Measurements from ENCODE around the gene PTPRT. TPM values are rescaled to one million over a fixed set of nuclear protein-coding genes. Genes with fewer than 3 reads are reported as not detected.

PTPRT gene
- total RNA-seq, 1 experiment from 2014 or later = not detected

DNA sequence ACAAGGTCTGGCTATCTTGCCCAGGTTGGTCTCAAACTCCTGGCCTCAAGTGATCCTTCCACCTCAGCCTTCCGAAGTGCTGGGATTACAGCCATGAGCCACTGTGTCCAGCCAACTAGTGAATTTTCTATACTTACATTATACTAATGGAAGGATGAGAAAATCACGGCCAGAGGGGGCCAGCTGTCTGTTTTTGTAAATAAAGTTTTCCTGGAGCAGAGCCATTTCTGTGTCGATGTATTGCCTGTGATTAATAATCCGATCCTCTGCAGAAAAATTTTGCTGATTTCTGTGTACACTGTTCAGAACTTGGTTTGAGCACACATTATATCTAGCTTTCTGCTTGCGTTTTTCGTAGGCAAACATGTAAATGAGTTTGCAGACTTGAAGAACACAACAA lies 28.8 kb downstream of the PTPRT start:
- H3K4me3 ChIP-seq (ENCODE audit: low read depth in 2 of 2, low read length in 2 of 2) = no peak overlapping the region
- H3K4me1 ChIP-seq (ENCODE audit: control insufficient read depth, insufficient read depth, low read length) = no peaks in the 10 kb centered on the region
- no peaks in the 10 kb centered on the region for H3K9me3 ChIP-seq (ENCODE audit: control insufficient read depth, insufficient read depth, low read depth, low read length)
- H3K36me3 ChIP-seq (ENCODE audit: control insufficient read depth, insufficient read depth, low read length) = no peaks in the 10 kb centered on the region
- no TSS peak for BruUV-seq (replicated peaks)
- CTCF ChIA-PET = no interaction called here
- POLR2A ChIA-PET = no interaction called here
- no peaks in the 10 kb centered on the region for H3K27me3 ChIP-seq (ENCODE audit: control insufficient read depth, insufficient read depth, low read length)
- intact Hi-C loops (cut with micrococcal nuclease; ENCODE audit: unreplicated experiment) = no loop called here
- TF ChIP-seq SIN3A (IDR thresholded peaks at IDR 0.05; ENCODE audit: borderline replicate concordance, insufficient read depth, low read depth, low read length) (no peak), POLR2AphosphoS5 (IDR thresholded peaks at IDR 0.05; ENCODE audit: low read depth, low read length) (no peak), TCF7L2 (IDR thresholded peaks at IDR 0.05; ENCODE audit: low read depth, low read length) (no peak)
- TF ChIP-seq, protein P1, sequence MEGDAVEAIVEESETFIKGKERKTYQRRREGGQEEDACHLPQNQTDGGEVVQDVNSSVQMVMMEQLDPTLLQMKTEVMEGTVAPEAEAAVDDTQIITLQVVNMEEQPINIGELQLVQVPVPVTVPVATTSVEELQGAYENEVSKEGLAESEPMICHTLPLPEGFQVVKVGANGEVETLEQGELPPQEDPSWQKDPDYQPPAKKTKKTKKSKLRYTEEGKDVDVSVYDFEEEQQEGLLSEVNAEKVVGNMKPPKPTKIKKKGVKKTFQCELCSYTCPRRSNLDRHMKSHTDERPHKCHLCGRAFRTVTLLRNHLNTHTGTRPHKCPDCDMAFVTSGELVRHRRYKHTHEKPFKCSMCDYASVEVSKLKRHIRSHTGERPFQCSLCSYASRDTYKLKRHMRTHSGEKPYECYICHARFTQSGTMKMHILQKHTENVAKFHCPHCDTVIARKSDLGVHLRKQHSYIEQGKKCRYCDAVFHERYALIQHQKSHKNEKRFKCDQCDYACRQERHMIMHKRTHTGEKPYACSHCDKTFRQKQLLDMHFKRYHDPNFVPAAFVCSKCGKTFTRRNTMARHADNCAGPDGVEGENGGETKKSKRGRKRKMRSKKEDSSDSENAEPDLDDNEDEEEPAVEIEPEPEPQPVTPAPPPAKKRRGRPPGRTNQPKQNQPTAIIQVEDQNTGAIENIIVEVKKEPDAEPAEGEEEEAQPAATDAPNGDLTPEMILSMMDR (IDR thresholded peaks at IDR 0.05) = no peak
- TF ChIP-seq, protein P2, sequence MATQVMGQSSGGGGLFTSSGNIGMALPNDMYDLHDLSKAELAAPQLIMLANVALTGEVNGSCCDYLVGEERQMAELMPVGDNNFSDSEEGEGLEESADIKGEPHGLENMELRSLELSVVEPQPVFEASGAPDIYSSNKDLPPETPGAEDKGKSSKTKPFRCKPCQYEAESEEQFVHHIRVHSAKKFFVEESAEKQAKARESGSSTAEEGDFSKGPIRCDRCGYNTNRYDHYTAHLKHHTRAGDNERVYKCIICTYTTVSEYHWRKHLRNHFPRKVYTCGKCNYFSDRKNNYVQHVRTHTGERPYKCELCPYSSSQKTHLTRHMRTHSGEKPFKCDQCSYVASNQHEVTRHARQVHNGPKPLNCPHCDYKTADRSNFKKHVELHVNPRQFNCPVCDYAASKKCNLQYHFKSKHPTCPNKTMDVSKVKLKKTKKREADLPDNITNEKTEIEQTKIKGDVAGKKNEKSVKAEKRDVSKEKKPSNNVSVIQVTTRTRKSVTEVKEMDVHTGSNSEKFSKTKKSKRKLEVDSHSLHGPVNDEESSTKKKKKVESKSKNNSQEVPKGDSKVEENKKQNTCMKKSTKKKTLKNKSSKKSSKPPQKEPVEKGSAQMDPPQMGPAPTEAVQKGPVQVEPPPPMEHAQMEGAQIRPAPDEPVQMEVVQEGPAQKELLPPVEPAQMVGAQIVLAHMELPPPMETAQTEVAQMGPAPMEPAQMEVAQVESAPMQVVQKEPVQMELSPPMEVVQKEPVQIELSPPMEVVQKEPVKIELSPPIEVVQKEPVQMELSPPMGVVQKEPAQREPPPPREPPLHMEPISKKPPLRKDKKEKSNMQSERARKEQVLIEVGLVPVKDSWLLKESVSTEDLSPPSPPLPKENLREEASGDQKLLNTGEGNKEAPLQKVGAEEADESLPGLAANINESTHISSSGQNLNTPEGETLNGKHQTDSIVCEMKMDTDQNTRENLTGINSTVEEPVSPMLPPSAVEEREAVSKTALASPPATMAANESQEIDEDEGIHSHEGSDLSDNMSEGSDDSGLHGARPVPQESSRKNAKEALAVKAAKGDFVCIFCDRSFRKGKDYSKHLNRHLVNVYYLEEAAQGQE (IDR thresholded peaks at IDR 0.05; ENCODE audit: insufficient read depth in 1 of 2, low read depth in 2 of 2, low read length in 1 of 2) = no peak
- in situ Hi-C loops (cut with HindIII; ENCODE audit: low pct_unique_long_range_greater_than_20kb, low sequenced_read_pairs) = no loop called here
- DNase-seq (ENCODE audit: low read depth, low spot score) (no peak), ATAC-seq (no peak)
- no peak overlapping the region for H3K27ac ChIP-seq (ENCODE audit: low read length)

DNA sequence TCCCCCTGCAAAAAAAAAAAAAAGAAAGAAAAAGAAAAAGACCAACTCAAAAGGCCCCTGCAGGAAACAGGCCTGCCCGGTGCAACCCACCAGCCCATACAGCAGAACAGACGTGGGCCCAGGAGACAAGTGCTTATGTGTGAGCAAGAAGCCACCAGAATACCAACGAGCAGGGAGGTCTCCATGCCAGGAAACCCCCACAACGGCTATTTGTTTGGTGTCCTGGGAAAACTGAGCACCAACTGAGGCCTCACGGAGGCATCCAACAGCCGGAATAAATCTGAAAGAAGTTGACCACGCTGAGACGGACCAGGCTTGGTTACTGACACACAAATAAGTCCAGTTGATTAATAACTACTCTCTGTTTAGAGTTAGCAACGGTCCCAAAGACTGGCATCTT lies 29.7 kb downstream of the PTPRT start:
- Histone ChIP-seq H3K9me3 (ENCODE audit: control insufficient read depth, insufficient read depth, low read depth, low read length) (no peaks in the 10 kb centered on the region), H3K36me3 (ENCODE audit: control insufficient read depth, insufficient read depth, low read length) (no peaks in the 10 kb centered on the region), H3K27ac (ENCODE audit: low read length) (no peak overlapping the region), H3K27me3 (ENCODE audit: control insufficient read depth, insufficient read depth, low read length) (no peaks in the 10 kb centered on the region), H3K4me3 (ENCODE audit: low read depth in 2 of 2, low read length in 2 of 2) (no peak overlapping the region), H3K4me1 (ENCODE audit: control insufficient read depth, insufficient read depth, low read length) (no peaks in the 10 kb centered on the region)
- intact Hi-C loops (cut with micrococcal nuclease; ENCODE audit: unreplicated experiment) = no loop called here
- POLR2A ChIA-PET = no interaction called here
- CTCF ChIA-PET = no interaction called here
- in situ Hi-C loops (cut with HindIII; ENCODE audit: low pct_unique_long_range_greater_than_20kb, low sequenced_read_pairs) = no loop called here
- DNase-seq (ENCODE audit: low read depth, low spot score) (no peak), ATAC-seq (no peak)
- no TSS peak for BruUV-seq (replicated peaks)
- TF ChIP-seq, protein P1 (IDR thresholded peaks at IDR 0.05) = no peak
- TF ChIP-seq, protein P2 (IDR thresholded peaks at IDR 0.05; ENCODE audit: insufficient read depth in 1 of 2, low read depth in 2 of 2, low read length in 1 of 2) = no peak
- TF ChIP-seq SIN3A (IDR thresholded peaks at IDR 0.05; ENCODE audit: borderline replicate concordance, insufficient read depth, low read depth, low read length) (no peak), POLR2AphosphoS5 (IDR thresholded peaks at IDR 0.05; ENCODE audit: low read depth, low read length) (no peak), TCF7L2 (IDR thresholded peaks at IDR 0.05; ENCODE audit: low read depth, low read length) (no peak)

All from Panc1 (cell line).